Liver (tissue), 2 donors: ENCODE results near the gene AHCY.

ENCODE experiments used
- CTCF ChIP-seq: fragments of 150-350 bp; IDR thresholded peaks from 2 replicates; pipeline ENCODE4 v1.5.1; 2017; ENCODE audit warnings: improper control_type of control experiment, low read depth, low read length; ENCODE audit not compliant: missing input control
- YY1 ChIP-seq: IDR thresholded peaks from 2 replicates; pipeline ENCODE4 v1.6.1; 2016; ENCODE audit warnings: antibody characterized with exemption, mild to moderate bottlenecking
- donor health status: healthy.

- no peak for TF ChIP-seq YY1
- no peak for TF ChIP-seq CTCF
These were observed 65.2 kb downstream of the AHCY start for GRCh38 chr20:34237942-34238341.
